Measurements from ENCODE around the gene INTS7. TPM values are rescaled to one million over a fixed set of nuclear protein-coding genes. Genes with fewer than 3 reads are reported as not detected.
"Not testable (repeated sequence)": the region's sequence is repeated elsewhere in the genome, so short reads cannot be mapped to it uniquely, and the experiment has no call there.

The INTS7 gene
- total RNA-seq, 2 donors from 2014 or later, result 19.2 to 20.9 TPM

GRCh38 chr1:211991695-211992094 is 43.7 kb downstream of the INTS7 start:
- DNase-seq (no peak), ATAC-seq (replicated peaks in 1 of 2) (no peak)
- Mint-ChIP-seq H3K4me3 (no peak overlapping the region), H3K27me3 (ENCODE audit: low read depth) (no peaks in the 10 kb centered on the region), H3K36me3 (ENCODE audit: insufficient read depth in 2 of 2) (peaks cover 3% of the 10 kb centered on the region in 2 donors), H3K27ac (no peak overlapping the region), H3K9me3 (no peaks in the 10 kb centered on the region), H3K4me1 (ENCODE audit: low read depth) (peaks cover 6% of the 10 kb centered on the region)

GRCh38 chr1:211986628-211987254 is 48.6 kb downstream of the INTS7 start:
- ATAC-seq (replicated peaks in 1 of 2), result no peak
- no peak overlapping the region for H3K4me3 Mint-ChIP-seq

GRCh38 chr1:211985556-211986264 is 49.6 kb downstream of the INTS7 start:
- Mint-ChIP-seq H3K4me3 (no peak overlapping the region), H3K27ac (no peak overlapping the region), H3K9me3 (no peaks in the 10 kb centered on the region), H3K4me1 (ENCODE audit: low read depth) (no peaks in the 10 kb centered on the region), H3K36me3 (ENCODE audit: insufficient read depth in 2 of 2) (peaks cover 6 to 7% of the 10 kb centered on the region in 2 donors), H3K27me3 (ENCODE audit: low read depth) (no peaks in the 10 kb centered on the region)
- ATAC-seq (replicated peaks in 1 of 2) (no peak), DNase-seq (no peak)

More at GRCh38 chr1:211986628-211987254, 48.6 kb downstream of the INTS7 start:
- DNase-seq, result no peak
- peaks cover 4% of the 10 kb centered on the region for H3K4me1 Mint-ChIP-seq (ENCODE audit: low read depth)
- H3K27ac Mint-ChIP-seq, result no peak overlapping the region
- no peaks in the 10 kb centered on the region for H3K9me3 Mint-ChIP-seq
- H3K27me3 Mint-ChIP-seq (ENCODE audit: low read depth), result no peaks in the 10 kb centered on the region
- H3K36me3 Mint-ChIP-seq (ENCODE audit: insufficient read depth in 2 of 2), result peaks cover 6 to 7% of the 10 kb centered on the region in 2 donors

GRCh38 chr1:211978596-211978995 is 56.8 kb downstream of the INTS7 start:
- no peaks in the 10 kb centered on the region for H3K4me1 Mint-ChIP-seq (ENCODE audit: low read depth)
- H3K4me3 Mint-ChIP-seq, result no peak overlapping the region
- H3K36me3 Mint-ChIP-seq (ENCODE audit: insufficient read depth in 2 of 2), result peaks cover 5 to 26% of the 10 kb centered on the region in 2 donors
- ATAC-seq (replicated peaks in 1 of 2) (no peak), DNase-seq (no peak)
- H3K9me3 Mint-ChIP-seq, result no peaks in the 10 kb centered on the region
- no peak overlapping the region for H3K27ac Mint-ChIP-seq
- no peaks in the 10 kb centered on the region for H3K27me3 Mint-ChIP-seq (ENCODE audit: low read depth)

GRCh38 chr1:211975152-211975941 is 60.0 kb downstream of the INTS7 start:
- Mint-ChIP-seq H3K9me3 (no peaks in the 10 kb centered on the region), H3K4me1 (ENCODE audit: low read depth) (no peaks in the 10 kb centered on the region), H3K27me3 (ENCODE audit: low read depth) (no peaks in the 10 kb centered on the region), H3K4me3 (no peak overlapping the region), H3K27ac (no peak overlapping the region), H3K36me3 (ENCODE audit: insufficient read depth in 2 of 2) (peaks cover 6 to 23% of the 10 kb centered on the region in 2 donors)
- DNase-seq (no peak), ATAC-seq (replicated peaks in 1 of 2) (no peak)

- no peak overlapping the region for H3K27ac Mint-ChIP-seq
- H3K4me3 Mint-ChIP-seq, result no peak overlapping the region
- H3K4me1 Mint-ChIP-seq (ENCODE audit: low read depth), result no peaks in the 10 kb centered on the region
- ATAC-seq (replicated peaks in 1 of 2) (no peak), DNase-seq (no peak)
- H3K9me3 Mint-ChIP-seq, result no peaks in the 10 kb centered on the region
- H3K36me3 Mint-ChIP-seq (ENCODE audit: insufficient read depth in 2 of 2), result peaks cover 5 to 12% of the 10 kb centered on the region in 2 donors
- no peaks in the 10 kb centered on the region for H3K27me3 Mint-ChIP-seq (ENCODE audit: low read depth)
Observed at GRCh38 chr1:211973541-211973940, 61.8 kb downstream of the INTS7 start.

DNA sequence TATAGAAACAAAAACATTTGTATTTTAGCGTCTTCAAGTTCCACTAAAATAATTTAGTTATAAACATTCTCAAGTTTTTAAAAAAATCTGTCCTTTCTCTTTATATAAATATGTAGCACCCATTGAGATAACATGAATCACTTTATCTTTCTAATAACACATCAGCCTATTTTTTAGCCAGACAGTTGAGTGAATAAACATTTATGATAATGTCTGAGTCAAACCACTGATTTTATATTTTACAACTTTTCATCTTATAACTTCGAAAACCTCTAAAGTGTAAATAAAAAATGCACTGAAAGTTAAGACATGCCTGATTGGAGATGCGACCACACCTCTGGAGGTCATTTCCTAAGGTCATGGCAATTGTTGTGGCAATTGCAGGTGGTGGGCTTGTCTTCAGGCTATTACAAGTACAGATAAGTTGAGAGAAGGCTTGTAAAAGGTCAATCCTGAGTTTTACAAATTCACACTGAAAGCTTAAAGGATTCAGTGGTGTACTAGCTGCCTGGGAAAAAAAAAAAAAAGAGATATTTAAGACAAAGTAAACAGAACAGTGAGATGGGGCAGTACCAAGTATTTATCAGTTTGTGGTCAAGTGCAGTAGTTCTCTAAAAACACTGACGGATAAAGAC is 67.0 kb downstream of the INTS7 start:
- Mint-ChIP-seq H3K36me3 (ENCODE audit: insufficient read depth in 2 of 2) (peaks cover 3 to 7% of the 10 kb centered on the region in 2 donors), H3K27ac (no peak overlapping the region), H3K27me3 (ENCODE audit: low read depth) (no peaks in the 10 kb centered on the region), H3K4me1 (ENCODE audit: low read depth) (no peaks in the 10 kb centered on the region), H3K4me3 (no peak overlapping the region), H3K9me3 (peaks cover 0 to 2% of the 10 kb centered on the region in 2 donors)
- ATAC-seq (replicated peaks in 1 of 2) (no peak), DNase-seq (no peak)

GRCh38 chr1:211967704-211968103 is 67.7 kb downstream of the INTS7 start:
- no peak overlapping the region for H3K4me3 Mint-ChIP-seq
- H3K36me3 Mint-ChIP-seq (ENCODE audit: insufficient read depth in 2 of 2), result peaks cover 4 to 12% of the 10 kb centered on the region in 2 donors
- H3K27me3 Mint-ChIP-seq (ENCODE audit: low read depth), result no peaks in the 10 kb centered on the region
- H3K4me1 Mint-ChIP-seq (ENCODE audit: low read depth), result no peaks in the 10 kb centered on the region
- DNase-seq (no peak), ATAC-seq (replicated peaks in 1 of 2) (no peak)
- H3K9me3 Mint-ChIP-seq, result peaks cover 0 to 2% of the 10 kb centered on the region in 2 donors
- no peak overlapping the region for H3K27ac Mint-ChIP-seq

DNA sequence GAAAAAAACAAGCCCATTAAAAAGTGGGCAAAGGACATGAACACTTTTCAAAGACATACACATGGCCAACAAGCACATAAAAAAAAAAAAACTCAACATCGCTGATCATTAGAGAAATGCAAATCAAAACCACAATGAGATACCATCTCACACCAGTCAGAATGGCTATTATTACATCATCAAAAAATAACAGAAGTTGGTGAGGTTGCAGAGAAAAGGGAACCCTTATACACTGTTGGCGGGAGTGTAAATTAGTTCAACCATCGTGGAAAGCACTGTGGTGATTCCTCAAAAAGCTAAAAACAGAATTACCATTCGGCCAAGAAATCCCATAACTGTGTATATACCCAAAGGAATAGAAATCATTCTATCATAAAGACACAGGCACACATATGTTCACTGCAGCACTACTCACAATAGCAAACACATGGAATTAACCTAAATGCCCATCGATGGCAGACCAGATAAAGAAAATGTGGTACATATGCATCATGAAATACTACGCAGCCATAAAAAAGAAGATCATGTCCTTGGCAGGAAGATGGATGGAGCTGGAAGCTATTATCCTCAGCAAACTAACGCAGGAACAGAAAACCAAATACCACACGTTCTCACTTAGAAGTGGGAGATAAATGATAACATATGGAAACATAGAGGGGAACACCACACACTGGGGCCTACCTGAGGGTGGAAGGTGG is 70.1 kb downstream of the INTS7 start:
- Mint-ChIP-seq H3K36me3 (ENCODE audit: insufficient read depth in 2 of 2) (peaks cover 7 to 26% of the 10 kb centered on the region in 2 donors), H3K27ac (no peak overlapping the region), H3K9me3 (peaks cover 0 to 2% of the 10 kb centered on the region in 2 donors), H3K27me3 (ENCODE audit: low read depth) (no peaks in the 10 kb centered on the region), H3K4me3 (no peak overlapping the region), H3K4me1 (ENCODE audit: low read depth) (no peaks in the 10 kb centered on the region)
- DNase-seq (no peak), ATAC-seq (replicated peaks in 1 of 2) (no peak)

DNA sequence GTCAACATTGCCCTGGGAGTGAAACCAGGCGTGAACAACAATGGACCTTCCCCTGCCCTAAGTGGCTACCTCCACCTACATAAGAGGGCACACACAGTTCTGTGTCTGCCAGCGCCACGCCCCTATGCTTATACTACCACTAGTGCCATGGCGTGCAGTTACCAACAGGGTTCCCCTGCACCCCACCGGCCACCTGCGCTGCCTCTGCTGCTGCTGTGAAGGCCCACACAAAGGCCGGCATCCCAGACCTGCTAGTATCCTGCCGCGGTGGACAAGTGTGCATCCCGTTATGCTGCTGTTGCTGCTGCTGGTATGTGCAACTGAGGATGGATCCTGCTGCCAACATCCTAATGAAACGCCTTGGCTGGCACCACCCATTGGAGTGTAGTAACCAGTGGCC is 75.7 kb downstream of the INTS7 start:
- Mint-ChIP-seq H3K4me3 (no peak overlapping the region), H3K9me3 (no peaks in the 10 kb centered on the region), H3K36me3 (ENCODE audit: insufficient read depth in 2 of 2) (peaks cover 13 to 42% of the 10 kb centered on the region in 2 donors), H3K27me3 (ENCODE audit: low read depth) (no peaks in the 10 kb centered on the region), H3K4me1 (ENCODE audit: low read depth) (no peaks in the 10 kb centered on the region), H3K27ac (no peak overlapping the region)
- no peak for DNase-seq
- ATAC-seq (replicated peaks in 1 of 2), result no peak

DNA sequence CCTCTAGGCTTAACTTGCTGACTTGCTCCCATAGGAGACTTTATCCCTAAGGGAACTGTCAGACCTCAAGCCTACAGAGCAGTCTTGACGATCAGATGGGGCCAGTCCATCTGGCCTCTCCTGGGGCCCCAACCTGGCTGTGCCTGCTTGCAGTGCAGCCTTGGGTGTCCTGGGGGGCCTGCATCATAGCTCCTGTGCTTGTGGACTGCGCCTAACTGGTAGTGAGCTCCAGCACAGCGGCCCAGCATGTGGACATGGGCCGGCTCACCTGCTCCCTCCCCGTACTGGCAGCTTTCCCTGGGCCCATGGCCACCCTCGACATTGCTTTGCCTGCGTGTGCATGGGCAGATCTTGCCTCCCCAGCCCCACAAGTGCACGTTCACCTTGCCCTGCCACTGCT is 76.1 kb downstream of the INTS7 start:
- Mint-ChIP-seq H3K36me3 (ENCODE audit: insufficient read depth in 2 of 2) (peaks cover 13 to 42% of the 10 kb centered on the region in 2 donors), H3K9me3 (no peaks in the 10 kb centered on the region), H3K4me3 (no peak overlapping the region), H3K27me3 (ENCODE audit: low read depth) (no peaks in the 10 kb centered on the region), H3K4me1 (ENCODE audit: low read depth) (no peaks in the 10 kb centered on the region), H3K27ac (no peak overlapping the region)
- ATAC-seq (replicated peaks in 1 of 2) (no peak), DNase-seq (no peak)

GRCh38 chr1:211954028-211954427 is 81.3 kb downstream of the INTS7 start:
- H3K27ac Mint-ChIP-seq, H3K4me3 Mint-ChIP-seq: not testable (repeated sequence)
- peaks cover 5 to 15% of the 10 kb centered on the region in 2 donors for H3K36me3 Mint-ChIP-seq (ENCODE audit: insufficient read depth in 2 of 2)

More at GRCh38 chr1:211954028-211954427, 81.3 kb downstream of the INTS7 start:
- not testable (repeated sequence) for ATAC-seq (replicated peaks in 1 of 2); H3K27me3 Mint-ChIP-seq (ENCODE audit: low read depth); H3K4me1 Mint-ChIP-seq (ENCODE audit: low read depth); DNase-seq; H3K9me3 Mint-ChIP-seq

Measured in activated T-cell treated with anti-CD3 and anti-CD28 coated beads, Interleukin-2, amount 50 U/mL, for 72 hours (primary cell).